CD4-positive, alpha-beta T cell treated with Interleukin-21 for 1 hour (primary cell): ENCODE results near the gene SLC25A1.

Experiments
- DNase-seq: peaks from one replicate; pipeline ENCODE4 v3.0.0-alpha.2; 2020

Gene SLC25A1

DNA sequence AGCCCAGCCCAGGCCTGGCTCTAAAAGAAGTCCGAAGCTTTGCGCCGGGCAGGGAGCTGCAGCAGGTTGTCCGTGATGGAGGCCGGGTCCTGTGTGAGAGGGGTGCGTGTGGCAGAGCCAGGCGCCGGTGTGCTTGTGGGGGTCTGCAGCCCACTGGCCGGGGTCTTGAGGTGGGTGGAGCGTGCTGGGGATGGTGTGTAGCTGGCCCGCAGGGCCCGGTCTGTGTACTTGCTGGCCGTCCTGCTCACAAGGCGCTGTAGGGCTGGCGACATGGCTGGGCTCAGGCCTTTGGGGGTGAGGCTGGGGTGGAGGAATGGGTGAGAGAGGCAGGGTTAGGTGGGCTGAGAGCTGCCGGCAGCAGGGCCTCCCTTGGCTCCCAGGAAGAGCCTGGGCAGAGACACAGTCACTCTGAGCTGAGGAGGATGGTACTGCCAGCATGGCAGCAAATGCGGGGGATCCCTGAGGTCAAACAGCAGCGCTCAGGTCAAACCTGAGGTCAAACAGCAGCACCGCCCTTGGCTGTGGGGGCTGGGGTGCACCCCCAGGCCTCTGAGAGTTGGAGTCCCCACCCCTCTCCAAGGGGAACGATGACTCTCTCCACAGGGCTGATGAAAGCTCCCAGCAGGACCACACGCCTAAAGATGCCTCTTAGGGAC is 44.2 kb downstream of the SLC25A1 start:
- DNase-seq: no peak

DNA sequence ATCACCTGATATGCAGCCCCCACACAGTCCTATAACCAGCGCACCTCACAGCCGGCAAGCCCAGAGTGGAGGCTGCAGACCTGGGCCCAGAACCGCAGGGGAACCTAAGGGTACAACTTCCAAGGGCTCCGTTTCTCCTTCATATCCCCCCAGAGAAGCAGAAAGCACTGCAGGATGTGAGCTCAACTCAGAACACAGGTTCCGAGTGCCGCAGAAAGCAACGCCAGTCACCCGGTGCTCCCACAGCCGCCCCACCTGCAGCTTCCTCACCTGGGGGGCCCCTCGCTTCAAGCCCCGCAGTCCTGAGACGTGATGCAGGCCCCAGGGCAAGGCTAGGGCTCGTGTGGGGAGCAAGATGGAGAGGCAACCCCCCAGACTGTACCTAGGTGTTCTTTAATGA is 45.0 kb downstream of the SLC25A1 start:
- DNase-seq: no peak

DNA sequence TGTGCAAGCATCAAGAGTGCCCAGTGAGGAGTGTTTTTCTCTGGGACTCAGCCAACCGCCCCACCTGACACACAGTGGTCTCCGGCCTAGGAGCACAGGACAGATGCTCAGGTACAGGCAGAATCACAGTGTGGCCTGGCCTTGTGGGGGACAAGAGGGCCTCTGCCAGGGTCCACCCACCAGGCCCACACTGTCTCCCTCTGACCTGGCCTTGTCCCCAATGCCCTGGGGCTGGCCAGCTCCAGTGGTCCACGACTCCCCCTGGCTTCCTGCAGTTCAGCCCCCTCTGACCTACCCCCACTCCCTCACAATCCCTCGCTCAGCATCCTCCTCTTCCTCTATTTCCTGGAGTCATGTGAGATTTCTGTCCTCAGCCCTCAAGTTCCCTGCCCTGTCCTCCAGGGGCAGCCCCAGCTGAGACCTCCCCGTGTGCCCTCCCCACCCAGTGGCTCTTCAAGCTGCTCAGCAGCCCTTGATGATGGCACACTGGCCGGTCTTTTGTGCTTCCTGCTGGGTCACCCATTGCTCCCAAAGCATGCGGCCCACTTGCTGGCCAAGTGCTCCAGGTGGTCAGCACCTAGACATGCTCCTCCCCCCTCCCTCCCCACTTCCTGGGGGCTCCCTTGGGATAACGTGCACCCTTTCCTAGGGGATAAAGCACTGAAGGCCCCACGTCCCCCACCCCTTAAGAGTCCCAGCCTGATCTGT is 45.7 kb downstream of the SLC25A1 start:
- no peak for DNase-seq

DNA sequence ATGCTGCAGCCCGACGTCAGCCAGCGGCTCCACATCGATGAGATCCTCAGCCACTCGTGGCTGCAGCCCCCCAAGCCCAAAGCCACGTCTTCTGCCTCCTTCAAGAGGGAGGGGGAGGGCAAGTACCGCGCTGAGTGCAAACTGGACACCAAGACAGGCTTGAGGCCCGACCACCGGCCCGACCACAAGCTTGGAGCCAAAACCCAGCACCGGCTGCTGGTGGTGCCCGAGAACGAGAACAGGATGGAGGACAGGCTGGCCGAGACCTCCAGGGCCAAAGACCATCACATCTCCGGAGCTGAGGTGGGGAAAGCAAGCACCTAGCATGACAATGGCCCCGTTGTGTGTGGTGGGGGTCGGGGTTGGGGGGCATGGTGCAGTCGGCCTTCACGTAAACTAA is 46.4 kb downstream of the SLC25A1 start:
- DNase-seq: no peak

DNA sequence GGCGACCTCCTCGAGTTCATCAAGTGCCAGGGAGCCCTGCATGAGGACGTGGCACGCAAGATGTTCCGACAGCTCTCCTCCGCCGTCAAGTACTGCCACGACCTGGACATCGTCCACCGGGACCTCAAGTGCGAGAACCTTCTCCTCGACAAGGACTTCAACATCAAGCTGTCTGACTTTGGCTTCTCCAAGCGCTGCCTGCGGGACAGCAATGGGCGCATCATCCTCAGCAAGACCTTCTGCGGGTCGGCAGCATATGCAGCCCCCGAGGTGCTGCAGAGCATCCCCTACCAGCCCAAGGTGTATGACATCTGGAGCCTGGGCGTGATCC is 46.9 kb downstream of the SLC25A1 start:
- DNase-seq: no peak

DNA sequence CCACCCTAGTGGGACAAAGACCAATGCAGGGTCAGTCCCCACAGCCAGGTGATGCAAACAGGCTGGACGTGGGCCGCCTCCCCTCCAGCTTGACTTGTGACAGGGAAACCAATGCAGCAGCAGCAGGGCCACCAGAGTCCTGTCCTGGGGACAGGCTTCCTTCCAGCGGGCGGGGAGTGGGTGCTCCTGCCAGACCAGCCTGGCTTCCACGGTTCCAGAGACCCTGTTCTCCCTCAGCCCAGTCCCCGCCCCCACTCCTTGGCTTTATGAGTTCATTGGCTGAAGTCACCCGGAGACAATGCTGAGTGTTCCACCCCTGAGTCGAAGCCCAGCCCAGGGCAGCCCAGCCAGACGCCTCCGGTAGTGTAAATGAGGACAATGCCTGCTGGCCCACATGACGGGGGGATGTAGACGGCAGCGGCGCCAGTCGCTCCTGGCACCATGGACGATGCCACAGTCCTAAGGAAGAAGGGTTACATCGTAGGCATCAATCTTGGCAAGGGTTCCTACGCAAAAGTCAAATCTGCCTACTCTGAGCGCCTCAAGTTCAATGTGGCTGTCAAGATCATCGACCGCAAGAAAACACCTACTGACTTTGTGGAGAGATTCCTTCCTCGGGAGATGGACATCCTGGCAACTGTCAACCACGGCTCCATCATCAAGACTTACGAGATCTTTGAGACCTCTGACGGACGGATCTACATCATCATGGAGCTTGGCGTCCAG is 47.4 kb downstream of the SLC25A1 start, which contains the start of gene TSSK2:
Gene TSSK2, plus strand, starts transcription at position 350 of the 726 bp plus-strand sequence. Its CDS starts 92 bp downstream, at position 442.
- DNase-seq: no peak

DNA sequence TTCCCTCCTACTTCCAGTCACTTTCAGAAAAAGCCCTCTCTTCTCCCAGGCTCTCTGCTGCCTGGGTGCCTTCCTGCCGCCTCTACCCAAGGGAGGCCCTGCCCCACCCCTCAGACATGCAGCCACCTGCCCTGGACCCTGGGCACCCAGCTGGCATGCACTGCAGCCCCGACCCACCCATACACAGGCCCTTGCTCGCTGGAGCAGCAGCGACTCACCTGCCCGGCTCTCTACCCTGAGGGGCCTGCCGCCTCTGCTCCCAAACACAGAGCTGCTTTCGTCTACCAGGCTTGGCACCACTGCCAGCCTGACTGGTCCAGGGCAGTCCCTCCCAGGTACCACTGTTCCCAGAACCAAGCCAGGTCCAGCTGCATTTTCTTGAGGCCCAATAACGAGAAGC is 48.7 kb downstream of the SLC25A1 start:
- DNase-seq: no peak

DNA sequence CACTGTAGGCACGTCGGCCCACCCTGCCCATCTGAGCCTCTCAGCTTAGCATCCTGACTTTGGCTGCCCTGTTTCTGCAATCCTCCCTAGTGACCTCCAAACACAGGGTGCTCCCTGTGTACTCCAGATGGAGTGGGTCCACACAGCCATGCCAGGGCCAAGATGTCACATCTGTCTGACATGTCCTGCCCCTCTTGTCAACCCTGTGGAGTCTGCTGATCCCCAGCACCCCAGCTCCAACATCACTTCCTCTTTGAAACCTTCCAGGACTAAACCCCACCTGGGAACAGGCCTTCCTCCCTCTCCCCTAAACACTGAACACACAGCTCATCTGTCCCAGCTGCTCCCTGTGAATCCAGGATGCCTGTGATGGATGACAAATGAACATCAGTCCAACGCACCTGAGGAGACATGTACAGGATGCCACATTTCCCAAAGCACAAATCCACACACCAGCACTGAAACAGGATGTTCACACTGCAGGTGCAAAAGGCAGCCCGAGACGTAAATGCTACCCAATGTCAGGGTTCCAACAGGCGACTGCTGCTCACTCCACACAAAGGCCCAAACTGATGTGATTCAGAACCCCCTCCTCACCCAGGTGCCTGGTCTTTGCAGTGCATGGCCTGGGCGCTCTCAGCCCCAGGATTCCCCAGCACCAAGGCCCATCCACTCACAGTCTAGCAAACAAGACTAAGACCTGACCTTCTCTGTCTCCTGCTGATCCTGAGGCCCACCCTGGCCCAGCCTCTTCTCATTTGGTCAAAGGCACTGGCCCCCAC is 49.4 kb downstream of the SLC25A1 start:
- DNase-seq: no peak

DNA sequence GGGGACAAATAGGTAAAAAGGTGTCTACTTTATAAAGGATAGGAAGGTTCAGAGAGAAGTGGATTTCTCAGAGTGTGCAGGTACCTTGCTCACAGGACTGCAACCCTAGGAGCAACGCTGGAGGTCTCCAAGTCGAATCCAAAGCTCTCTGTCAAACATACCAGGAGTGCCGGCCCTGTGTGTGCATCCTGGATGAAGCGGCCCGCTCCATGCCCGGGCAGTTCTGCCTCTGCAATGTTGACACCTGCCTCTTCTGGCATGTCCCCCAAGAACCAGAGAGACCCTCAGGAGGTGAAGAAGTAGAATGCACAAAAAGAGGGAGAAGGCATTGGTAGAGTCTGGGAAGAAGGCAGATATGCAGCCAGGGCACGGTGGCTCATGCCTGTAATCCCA is 50.5 kb downstream of the SLC25A1 start:
- no peak for DNase-seq

DNA sequence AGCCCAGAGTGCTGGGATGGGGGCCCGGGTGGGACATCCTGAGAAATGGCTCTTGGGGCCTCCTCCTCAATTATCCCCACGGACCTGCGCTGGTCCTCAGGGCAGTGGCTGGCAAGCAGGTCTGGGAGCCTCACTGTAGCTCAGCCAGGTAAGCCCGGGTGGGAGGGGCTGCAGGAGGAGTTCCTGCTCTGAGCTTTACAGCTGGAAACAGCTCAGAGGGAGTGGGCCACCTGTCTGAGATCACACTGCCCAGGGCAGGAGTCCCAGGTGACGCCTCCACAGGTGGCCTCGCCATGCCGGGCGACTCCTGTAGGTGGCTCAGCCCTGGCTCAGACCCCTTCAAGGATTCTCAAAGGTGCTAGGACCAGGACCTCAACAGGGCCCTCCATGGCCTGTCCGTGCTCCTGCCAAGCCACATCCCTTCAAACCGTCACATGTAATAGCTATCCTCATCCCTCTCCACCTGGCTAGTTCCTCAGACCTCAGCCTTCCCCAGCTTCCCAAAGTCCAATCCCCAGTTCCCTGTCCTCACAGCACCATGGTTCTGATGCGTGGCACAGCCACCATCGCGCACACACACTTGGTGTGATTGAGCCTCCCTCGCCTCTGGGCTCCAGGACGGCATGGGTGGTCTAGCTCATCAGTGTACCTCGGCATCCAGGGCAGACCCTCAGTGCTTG is 51.1 kb downstream of the SLC25A1 start:
- no peak for DNase-seq

DNA sequence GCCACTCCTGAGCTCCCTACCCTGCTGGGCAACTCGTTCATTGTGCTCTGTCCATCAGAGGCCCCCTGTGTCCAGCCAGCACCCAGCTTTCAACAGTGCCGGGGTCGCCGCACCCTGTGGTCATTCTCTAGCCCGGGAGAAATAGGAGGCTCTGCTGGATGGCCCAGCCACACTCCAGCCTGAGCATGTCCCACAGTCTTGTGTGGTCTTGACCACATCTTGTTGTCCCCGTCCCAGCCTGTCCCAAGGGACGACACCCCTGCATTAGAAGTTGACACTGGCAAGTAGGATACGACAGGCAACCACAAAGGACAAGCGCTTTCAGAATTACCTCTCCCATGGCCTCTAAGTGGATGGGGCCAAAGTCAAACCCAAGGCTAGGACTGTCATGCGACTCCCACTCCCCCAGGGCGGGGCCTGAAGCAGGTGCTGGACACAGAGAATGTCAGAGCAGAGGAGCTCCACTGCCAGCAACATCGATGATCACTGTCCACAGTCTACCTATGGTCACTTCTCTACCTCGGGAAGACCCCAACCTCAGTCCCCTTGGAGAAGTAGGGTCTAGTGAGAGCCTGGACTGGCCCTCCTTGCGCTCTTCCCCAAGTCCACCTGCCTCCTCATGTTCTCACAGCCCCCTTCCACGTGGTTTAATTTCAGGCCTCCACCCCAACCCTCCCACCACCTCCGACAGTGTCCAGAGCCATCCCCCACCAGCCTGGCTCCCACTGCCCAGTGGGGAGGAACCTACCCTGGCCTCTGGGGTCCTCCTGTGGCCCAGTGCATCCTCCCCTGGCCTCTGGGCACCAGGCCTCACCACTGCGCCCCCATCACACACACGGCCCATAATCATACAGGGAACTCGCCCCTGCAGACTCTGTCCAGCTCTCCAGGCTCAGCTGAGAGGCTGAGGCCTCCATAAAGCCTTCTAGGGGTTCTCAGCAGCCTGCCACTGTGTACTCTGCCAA is 51.9 kb downstream of the SLC25A1 start:
- DNase-seq: no peak
